SU-DHL-6 (cell line): ENCODE measurements around the gene NOXA1.

Experiments
- CTCF ChIP-seq: fragments of 200-600 bp; sonication (generic); IDR thresholded peaks from one replicate; pipeline ENCODE4 v1.5.1; 2017; ENCODE audit warnings: antibody characterized with exemption, mild to moderate bottlenecking, low read length, moderate library complexity; ENCODE audit not compliant: insufficient read depth, poor library complexity, severe bottlenecking
- EZH2phosphoT487 ChIP-seq: fragments of 200-600 bp; sonication (generic), shearing (Covaris generic); conservative IDR thresholded peaks from 2 replicates; pipeline ENCODE4 v1.6.1; 2018; ENCODE audit warnings: mild to moderate bottlenecking, antibody characterized with exemption, low read length, moderate library complexity, mixed read lengths

- no peak for TF ChIP-seq CTCF
- TF ChIP-seq EZH2phosphoT487: no peak
These were observed 7.7 kb upstream of the NOXA1 start for GRCh38 chr9:137415451-137415850.
